HepG2 (cell line): ENCODE results near the gene FKBP14. TPM values are rescaled to one million over a fixed set of nuclear protein-coding genes. Genes with fewer than 3 reads are reported as not detected.

Experiments
- ATM ChIP-seq: fragments of 450-650 bp; IDR thresholded peaks from 2 replicates; pipeline ENCODE4 v1.7.1; 2017; ENCODE audit warnings: mild to moderate bottlenecking, borderline replicate concordance
- ELF1 ChIP-seq: sonication (generic); formaldehyde crosslinking; IDR thresholded peaks from 2 replicates; pipeline ENCODE4 v1.4.0; 2020; ENCODE audit warnings: missing genetic modification reagents
- GLMP ChIP-seq: sonication (generic); formaldehyde crosslinking; IDR thresholded peaks from 2 replicates; pipeline ENCODE4 v1.9.0; 2021; ENCODE audit warnings: missing genetic modification reagents, mild to moderate bottlenecking, borderline replicate concordance
- GTF3A ChIP-seq: sonication (generic); formaldehyde crosslinking; conservative IDR thresholded peaks from 2 replicates; pipeline ENCODE4 v1.4.0; 2020; ENCODE audit warnings: mild to moderate bottlenecking, missing genetic modification reagents
- HCFC1 ChIP-seq: fragments of 150-350 bp; IDR thresholded peaks from 2 replicates; pipeline ENCODE4 v1.6.1; 2014; ENCODE audit warnings: low read depth, low read length
- HMGA1 ChIP-seq: sonication (generic); formaldehyde crosslinking; conservative IDR thresholded peaks from 2 replicates; pipeline ENCODE4 v1.4.0; 2020; ENCODE audit warnings: missing genetic modification reagents
- ISL2 ChIP-seq: sonication (generic); formaldehyde crosslinking; IDR thresholded peaks from 2 replicates; pipeline ENCODE4 v1.5.0; 2020; ENCODE audit warnings: missing genetic modification reagents
- MIER2 ChIP-seq: IDR thresholded peaks from 2 replicates; pipeline ENCODE4 v1.6.1; 2016; ENCODE audit warnings: missing biosample characterization, missing genetic modification reagents
- PBX3 ChIP-seq: sonication (generic); formaldehyde crosslinking; IDR thresholded peaks from 2 replicates; pipeline ENCODE4 v1.8.1; 2023; ENCODE audit warnings: missing genetic modification reagents, inconsistent platforms, borderline replicate concordance
- PCBP1 ChIP-seq: fragments of 200-400 bp; formaldehyde crosslinking; IDR thresholded peaks from 2 replicates; pipeline ENCODE4 v1.6.1; 2017; ENCODE audit warnings: mild to moderate bottlenecking, low read depth, low read length, borderline replicate concordance
- POLR2G ChIP-seq: fragments of 200-400 bp; formaldehyde crosslinking; IDR thresholded peaks from 2 replicates; pipeline ENCODE4 v1.6.1; 2018; ENCODE audit warnings: mild to moderate bottlenecking, low read depth, low read length, moderate library complexity
- REXO4 ChIP-seq: sonication (generic); formaldehyde crosslinking; IDR thresholded peaks from 2 replicates; pipeline ENCODE4 v1.8.0; 2022; ENCODE audit warnings: missing genetic modification reagents, mild to moderate bottlenecking, borderline replicate concordance
- ZBTB37 ChIP-seq: sonication (generic); formaldehyde crosslinking; IDR thresholded peaks from 2 replicates; pipeline ENCODE4 v1.4.0; 2020; ENCODE audit warnings: mild to moderate bottlenecking, missing genetic modification reagents
- polyA plus RNA-seq, 8 experiments: library from polyadenylated mRNA; depleted of rRNA in 3 of 8; stranded (reverse) in 7 of 8; unstranded in 1 of 8; fragments of >200 nt; fragmentation: Illumina TruSeq in 4 of 8; extraction: Trizol in 4 of 8; gene quantifications; 2 replicates each; pipeline versions ENCODE4 v1.2.1 to v1.2.3, GENCODE V29; 2011 to 2016; ENCODE audit warnings: low read depth in 4 of 8, missing spikeins in 1 of 8, mixed read lengths in 1 of 8; ENCODE audit not compliant: insufficient read depth in 1 of 8
- total RNA-seq, 5 experiments: library from RNA; depleted of rRNA; stranded (reverse); fragments of >200 nt; fragmentation: Illumina TruSeq; extraction: Trizol; gene quantifications; 2 replicates each; pipeline ENCODE4 v1.2.3, GENCODE V29; 2016; ENCODE audit warnings: low read depth in 1 of 5
- TF ChIP-seq, protein P1 (sequence below): sonication (generic); formaldehyde crosslinking; conservative IDR thresholded peaks from 2 replicates; pipeline ENCODE4 v1.8.0; 2022; ENCODE audit warnings: missing genetic modification reagents
- TF ChIP-seq, protein P2 (sequence below): sonication (generic); formaldehyde crosslinking; IDR thresholded peaks from 2 replicates; pipeline ENCODE4 v1.4.0; 2020; ENCODE audit warnings: missing genetic modification reagents
- TF ChIP-seq, protein P3 (sequence below), 2 experiments: sonication (generic) in 1 of 2; formaldehyde crosslinking in 1 of 2; IDR thresholded peaks; 2 replicates each; pipeline versions ENCODE4 v1.5.1 to v1.6.1; 2011 to 2020; ENCODE audit warnings: borderline replicate concordance in 1 of 2, low read depth in 1 of 2, low read length in 1 of 2, mild to moderate bottlenecking in 1 of 2, missing genetic modification reagents in 1 of 2, moderate library complexity in 1 of 2
- TF ChIP-seq, protein P4 (sequence below): sonication (generic); formaldehyde crosslinking; conservative IDR thresholded peaks from 2 replicates; pipeline ENCODE4 v1.8.0; 2022; ENCODE audit warnings: low read depth, missing genetic modification reagents

Gene FKBP14
- total and polyA plus RNA-seq, 2 of the 13 experiments (the other 11 are each of a cell fraction or from before 2014, with no cell fraction given), result 20.0 to 32.3 TPM

DNA sequence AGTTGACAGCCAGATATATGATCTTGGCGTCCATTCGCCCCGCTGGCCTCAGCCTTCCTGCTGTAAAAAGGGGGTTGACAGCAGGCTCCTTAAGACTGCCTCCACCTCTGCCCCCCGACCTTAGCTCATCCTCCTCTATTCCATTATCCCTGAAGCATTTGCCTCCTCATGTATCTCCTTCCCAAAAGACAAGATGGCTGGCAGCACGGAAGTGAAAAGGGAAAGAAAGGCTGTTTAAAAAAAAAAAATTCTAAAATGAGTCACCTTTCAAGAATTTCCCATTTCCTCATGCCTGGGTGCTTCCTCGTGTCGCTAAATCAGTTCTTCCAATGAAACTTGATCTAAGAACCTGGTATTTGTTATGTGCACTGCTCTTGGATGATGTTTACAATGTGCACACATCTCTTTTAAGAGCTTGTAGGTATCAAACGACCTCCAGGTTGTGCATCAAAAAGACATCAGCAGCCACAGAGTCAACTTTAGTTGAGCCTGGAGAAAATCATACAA, 38.6 kb downstream of the FKBP14 start (continued):
- TF ChIP-seq, protein P1, sequence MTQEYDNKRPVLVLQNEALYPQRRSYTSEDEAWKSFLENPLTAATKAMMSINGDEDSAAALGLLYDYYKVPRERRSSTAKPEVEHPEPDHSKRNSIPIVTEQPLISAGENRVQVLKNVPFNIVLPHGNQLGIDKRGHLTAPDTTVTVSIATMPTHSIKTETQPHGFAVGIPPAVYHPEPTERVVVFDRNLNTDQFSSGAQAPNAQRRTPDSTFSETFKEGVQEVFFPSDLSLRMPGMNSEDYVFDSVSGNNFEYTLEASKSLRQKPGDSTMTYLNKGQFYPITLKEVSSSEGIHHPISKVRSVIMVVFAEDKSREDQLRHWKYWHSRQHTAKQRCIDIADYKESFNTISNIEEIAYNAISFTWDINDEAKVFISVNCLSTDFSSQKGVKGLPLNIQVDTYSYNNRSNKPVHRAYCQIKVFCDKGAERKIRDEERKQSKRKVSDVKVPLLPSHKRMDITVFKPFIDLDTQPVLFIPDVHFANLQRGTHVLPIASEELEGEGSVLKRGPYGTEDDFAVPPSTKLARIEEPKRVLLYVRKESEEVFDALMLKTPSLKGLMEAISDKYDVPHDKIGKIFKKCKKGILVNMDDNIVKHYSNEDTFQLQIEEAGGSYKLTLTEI, result no peak
- TF ChIP-seq GLMP (CRISPR knock-in tag), result no peak
- no peak for TF ChIP-seq MIER2 (CRISPR knock-in tag)
- TF ChIP-seq ISL2, result 0 out of 2 replicates have a peak, but pooled peaks have one; percentile 17
- TF ChIP-seq POLR2G, result no peak
- TF ChIP-seq PCBP1, result no peak
- no peak for TF ChIP-seq PBX3
- TF ChIP-seq, protein P2, sequence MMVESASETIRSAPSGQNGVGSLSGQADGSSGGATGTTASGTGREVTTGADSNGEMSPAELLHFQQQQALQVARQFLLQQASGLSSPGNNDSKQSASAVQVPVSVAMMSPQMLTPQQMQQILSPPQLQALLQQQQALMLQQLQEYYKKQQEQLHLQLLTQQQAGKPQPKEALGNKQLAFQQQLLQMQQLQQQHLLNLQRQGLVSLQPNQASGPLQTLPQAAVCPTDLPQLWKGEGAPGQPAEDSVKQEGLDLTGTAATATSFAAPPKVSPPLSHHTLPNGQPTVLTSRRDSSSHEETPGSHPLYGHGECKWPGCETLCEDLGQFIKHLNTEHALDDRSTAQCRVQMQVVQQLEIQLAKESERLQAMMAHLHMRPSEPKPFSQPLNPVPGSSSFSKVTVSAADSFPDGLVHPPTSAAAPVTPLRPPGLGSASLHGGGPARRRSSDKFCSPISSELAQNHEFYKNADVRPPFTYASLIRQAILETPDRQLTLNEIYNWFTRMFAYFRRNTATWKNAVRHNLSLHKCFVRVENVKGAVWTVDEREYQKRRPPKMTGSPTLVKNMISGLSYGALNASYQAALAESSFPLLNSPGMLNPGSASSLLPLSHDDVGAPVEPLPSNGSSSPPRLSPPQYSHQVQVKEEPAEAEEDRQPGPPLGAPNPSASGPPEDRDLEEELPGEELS (CRISPR knock-in tag), result no peak
- peak; percentile 68 for TF ChIP-seq ELF1
- TF ChIP-seq REXO4 (CRISPR knock-in tag), result no peak
- no peak for TF ChIP-seq HMGA1 (CRISPR knock-in tag)
- TF ChIP-seq, protein P3, sequence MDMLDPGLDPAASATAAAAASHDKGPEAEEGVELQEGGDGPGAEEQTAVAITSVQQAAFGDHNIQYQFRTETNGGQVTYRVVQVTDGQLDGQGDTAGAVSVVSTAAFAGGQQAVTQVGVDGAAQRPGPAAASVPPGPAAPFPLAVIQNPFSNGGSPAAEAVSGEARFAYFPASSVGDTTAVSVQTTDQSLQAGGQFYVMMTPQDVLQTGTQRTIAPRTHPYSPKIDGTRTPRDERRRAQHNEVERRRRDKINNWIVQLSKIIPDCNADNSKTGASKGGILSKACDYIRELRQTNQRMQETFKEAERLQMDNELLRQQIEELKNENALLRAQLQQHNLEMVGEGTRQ (IDR thresholded peaks at IDR 0.05; ENCODE audit: low read depth, low read length), result no peak
- TF ChIP-seq, protein P3 (CRISPR knock-in tag; IDR thresholded peaks at IDR 0.05; ENCODE audit: borderline replicate concordance), result no peak
- TF ChIP-seq GTF3A (CRISPR knock-in tag), result no peak
- no peak for TF ChIP-seq ATM
- TF ChIP-seq ZBTB37 (CRISPR knock-in tag), result no peak
- TF ChIP-seq, protein P4, sequence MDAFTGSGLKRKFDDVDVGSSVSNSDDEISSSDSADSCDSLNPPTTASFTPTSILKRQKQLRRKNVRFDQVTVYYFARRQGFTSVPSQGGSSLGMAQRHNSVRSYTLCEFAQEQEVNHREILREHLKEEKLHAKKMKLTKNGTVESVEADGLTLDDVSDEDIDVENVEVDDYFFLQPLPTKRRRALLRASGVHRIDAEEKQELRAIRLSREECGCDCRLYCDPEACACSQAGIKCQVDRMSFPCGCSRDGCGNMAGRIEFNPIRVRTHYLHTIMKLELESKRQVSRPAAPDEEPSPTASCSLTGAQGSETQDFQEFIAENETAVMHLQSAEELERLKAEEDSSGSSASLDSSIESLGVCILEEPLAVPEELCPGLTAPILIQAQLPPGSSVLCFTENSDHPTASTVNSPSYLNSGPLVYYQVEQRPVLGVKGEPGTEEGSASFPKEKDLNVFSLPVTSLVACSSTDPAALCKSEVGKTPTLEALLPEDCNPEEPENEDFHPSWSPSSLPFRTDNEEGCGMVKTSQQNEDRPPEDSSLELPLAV (CRISPR knock-in tag), result no peak
- no peak for TF ChIP-seq HCFC1
